ENCODE measurements around the gene DYNLT4.

DNA sequence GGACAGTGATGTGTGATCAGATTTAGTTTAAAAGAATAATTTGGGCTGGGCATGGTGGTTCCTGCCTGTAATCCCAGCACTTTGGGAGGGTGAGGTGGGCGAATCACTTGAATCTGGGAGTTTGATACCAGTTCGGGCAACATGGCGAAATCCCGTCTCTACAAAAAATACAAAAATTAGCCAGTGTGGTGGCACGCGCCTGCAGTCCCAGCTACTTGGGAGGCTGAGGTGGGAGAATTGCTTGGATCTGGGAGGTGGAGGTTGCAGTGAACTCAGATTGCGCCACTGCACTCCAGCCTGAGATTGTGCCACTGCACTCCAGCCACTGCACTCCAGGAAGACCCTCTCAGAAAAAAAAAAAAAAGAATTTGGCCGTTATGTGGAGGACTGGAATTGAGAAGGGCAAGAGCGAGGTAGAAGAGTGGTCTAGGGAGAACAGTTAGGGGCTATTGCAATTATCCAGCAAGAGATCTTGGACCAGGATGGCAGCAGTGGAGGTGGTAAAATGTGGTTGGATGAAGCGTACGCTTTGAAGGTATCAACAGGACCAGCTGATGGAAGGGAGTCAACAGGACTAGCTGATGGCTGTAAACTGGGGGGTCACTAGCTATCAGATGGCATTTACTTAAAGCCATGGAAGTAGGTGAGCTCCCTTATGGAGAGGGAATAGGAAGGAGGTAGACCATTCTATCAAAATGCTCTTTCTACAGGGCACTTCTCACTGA, 10.8 kb upstream of the DYNLT4 start:
- TF ChIP-seq POLR2A (IDR thresholded peaks at IDR 0.05; ENCODE audit: low read depth, low read length), result no peak
- no peak for TF ChIP-seq TAF1 (IDR thresholded peaks at IDR 0.05; ENCODE audit: low read depth, low read length)
- TF ChIP-seq POLR2AphosphoS5 (IDR thresholded peaks at IDR 0.05; ENCODE audit: low read depth, low read length), result no peak
- TF ChIP-seq SPI1 (IDR thresholded peaks at IDR 0.05; ENCODE audit: low read depth, low read length), result no peak
- TF ChIP-seq PAX5 (IDR thresholded peaks at IDR 0.05; ENCODE audit: insufficient read depth, low read length, severe bottlenecking), result no peak
